Measurements from ENCODE around the gene MKX.

GRCh38 chr10:27743877-27744801, 1.5 kb downstream of the MKX start:
- TF ChIP-seq, protein P1, sequence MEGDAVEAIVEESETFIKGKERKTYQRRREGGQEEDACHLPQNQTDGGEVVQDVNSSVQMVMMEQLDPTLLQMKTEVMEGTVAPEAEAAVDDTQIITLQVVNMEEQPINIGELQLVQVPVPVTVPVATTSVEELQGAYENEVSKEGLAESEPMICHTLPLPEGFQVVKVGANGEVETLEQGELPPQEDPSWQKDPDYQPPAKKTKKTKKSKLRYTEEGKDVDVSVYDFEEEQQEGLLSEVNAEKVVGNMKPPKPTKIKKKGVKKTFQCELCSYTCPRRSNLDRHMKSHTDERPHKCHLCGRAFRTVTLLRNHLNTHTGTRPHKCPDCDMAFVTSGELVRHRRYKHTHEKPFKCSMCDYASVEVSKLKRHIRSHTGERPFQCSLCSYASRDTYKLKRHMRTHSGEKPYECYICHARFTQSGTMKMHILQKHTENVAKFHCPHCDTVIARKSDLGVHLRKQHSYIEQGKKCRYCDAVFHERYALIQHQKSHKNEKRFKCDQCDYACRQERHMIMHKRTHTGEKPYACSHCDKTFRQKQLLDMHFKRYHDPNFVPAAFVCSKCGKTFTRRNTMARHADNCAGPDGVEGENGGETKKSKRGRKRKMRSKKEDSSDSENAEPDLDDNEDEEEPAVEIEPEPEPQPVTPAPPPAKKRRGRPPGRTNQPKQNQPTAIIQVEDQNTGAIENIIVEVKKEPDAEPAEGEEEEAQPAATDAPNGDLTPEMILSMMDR (IDR thresholded peaks at IDR 0.05), result no peak
- TF ChIP-seq POLR2A (IDR thresholded peaks at IDR 0.05), result no peak
